K562 (cell line): ENCODE data around the gene NOTCH1. TPM values are rescaled to one million over a fixed set of nuclear protein-coding genes. Genes with fewer than 3 reads are reported as not detected.
A peak's percentile ranks its signal among the peaks of the same experiment; 100 is the strongest.

Experiments used
- BACH1 ChIP-seq: fragments of 200-800 bp; sonication (Bioruptor generic); IDR thresholded peaks from 2 replicates; pipeline ENCODE4 v1.6.1; 2016; ENCODE audit warnings: missing genetic modification characterization, missing compliant biosample characterization
- CAMTA2 ChIP-seq: fragments of 250-450 bp; sonication (Bioruptor Pico); conservative IDR thresholded peaks from 2 replicates; pipeline ENCODE4 v1.5.1; 2022
- CEBPB ChIP-seq: fragments of 450-650 bp; IDR thresholded peaks from 2 replicates; pipeline ENCODE4 v1.6.1; 2016; ENCODE audit warnings: missing genetic modification characterization, missing compliant biosample characterization
- ETV1 ChIP-seq: fragments of 450-650 bp; conservative IDR thresholded peaks from 2 replicates; pipeline ENCODE4 v1.6.1; 2016; ENCODE audit warnings: missing genetic modification characterization, control low read depth, low read depth, missing compliant biosample characterization
- FOS ChIP-seq: IDR thresholded peaks from 3 replicates; pipeline ENCODE4 v1.6.1; 2011; ENCODE audit not compliant: insufficient read length; ENCODE audit errors: extremely low read depth
- HSF4 ChIP-seq: fragments of 250-450 bp; sonication (Bioruptor Pico); IDR thresholded peaks from 2 replicates; pipeline ENCODE4 v2.1.2; 2022; ENCODE audit warnings: mild to moderate bottlenecking, moderate library complexity, borderline replicate concordance
- KDM2B ChIP-seq: fragments of 250-450 bp; sonication (Bioruptor Pico); IDR thresholded peaks from 2 replicates; pipeline ENCODE4 v1.8.0; 2021; ENCODE audit warnings: mild to moderate bottlenecking, moderate library complexity
- MAFK ChIP-seq: IDR thresholded peaks from 2 replicates; pipeline ENCODE4 v1.6.1; 2011; ENCODE audit warnings: low read length, improper control_type of control experiment
- MBD2 ChIP-seq: sonication (generic); IDR thresholded peaks from 2 replicates; pipeline ENCODE4 v1.6.1; 2016; ENCODE audit warnings: low read depth, borderline replicate concordance
- MTA1 ChIP-seq: fragments of 450-650 bp; IDR thresholded peaks from 2 replicates; pipeline ENCODE4 v1.6.1; 2017; ENCODE audit warnings: borderline replicate concordance
- MYNN ChIP-seq, 2 experiments: sonication (generic); formaldehyde crosslinking in 1 of 2; IDR thresholded peaks; 2 replicates each; pipeline versions ENCODE4 v1.5.0 to v1.6.1; 2016 to 2020; ENCODE audit warnings: antibody characterized with exemption in 1 of 2, missing genetic modification reagents in 1 of 2
- NFIC ChIP-seq: fragments of 450-650 bp; IDR thresholded peaks from 2 replicates; pipeline ENCODE4 v1.6.1; 2017; ENCODE audit warnings: mild to moderate bottlenecking, inconsistent platforms
- NR2F6 ChIP-seq: fragments of 450-650 bp; formaldehyde crosslinking; IDR thresholded peaks from 2 replicates; pipeline ENCODE4 v1.4.0; 2020; ENCODE audit warnings: mild to moderate bottlenecking
- RHOXF2B ChIP-seq: fragments of 250-450 bp; sonication (Bioruptor Pico); conservative IDR thresholded peaks from 2 replicates; pipeline ENCODE4 v1.5.1; 2021
- SPI1 ChIP-seq: IDR thresholded peaks from 2 replicates; pipeline ENCODE4 v1.6.1; 2011; ENCODE audit warnings: low read depth, low read length, control low read depth, borderline replicate concordance
- TARDBP ChIP-seq: fragments of 450-650 bp; IDR thresholded peaks from 2 replicates; pipeline ENCODE4 v1.6.1; 2016
- TEAD2 ChIP-seq: fragments of 450-650 bp; IDR thresholded peaks from 2 replicates; pipeline ENCODE4 v1.6.1; 2016; ENCODE audit warnings: missing genetic modification characterization, control low read depth, missing compliant biosample characterization
- ZNF644 ChIP-seq: fragments of 200-800 bp; sonication (Bioruptor generic); IDR thresholded peaks from 2 replicates; pipeline ENCODE4 v1.6.1; 2016; ENCODE audit warnings: low read depth, missing genetic modification characterization, missing compliant biosample characterization
- polyA plus RNA-seq, 8 experiments: library from polyadenylated mRNA; depleted of rRNA in 4 of 8; stranded (reverse) in 5 of 8; unstranded in 3 of 8; fragments of >200 nt; fragmentation: Nextera tagmentation in 2 of 8; fragmentation: Illumina TruSeq in 1 of 8; extraction: Ambion mirVana in 2 of 8; extraction: Trizol in 1 of 8; gene quantifications; 2 replicates each; pipeline versions ENCODE4 v1.2.1 to v1.2.3, GENCODE V29; 2011 to 2014; ENCODE audit warnings: inconsistent platforms in 1 of 8, missing spikeins in 1 of 8
- total RNA-seq, 7 experiments: library from RNA; depleted of rRNA in 6 of 7; stranded (reverse); fragments of >200 nt in 6 of 7; fragmentation: Illumina TruSeq in 2 of 7; extraction: Trizol in 2 of 7; gene quantifications; 2 replicates each; pipeline versions ENCODE4 v1.2.1 to v1.2.3, GENCODE V29; 2011 to 2021; ENCODE audit warnings: low replicate concordance in 1 of 7
- TF ChIP-seq, protein P1 (sequence below), 2 experiments: fragments of 450-650 bp in 1 of 2; sonication (generic) in 1 of 2; formaldehyde crosslinking; conservative IDR thresholded peaks; 2 replicates each; pipeline versions ENCODE4 v1.4.0 to v1.8.1; 2020 to 2022; ENCODE audit warnings: mild to moderate bottlenecking in 1 of 2, missing genetic modification reagents in 1 of 2
- TF ChIP-seq, protein P2 (sequence below): sonication (generic); formaldehyde crosslinking; IDR thresholded peaks from 2 replicates; pipeline ENCODE4 v1.8.0; 2023; ENCODE audit warnings: mild to moderate bottlenecking, missing genetic modification reagents
- TF ChIP-seq, protein P3 (sequence below): sonication (generic); formaldehyde crosslinking; IDR thresholded peaks from 2 replicates; pipeline ENCODE4 v1.9.0; 2022; ENCODE audit warnings: mild to moderate bottlenecking, missing genetic modification reagents
- TF ChIP-seq, protein P4 (sequence below): fragments of 250-450 bp; sonication (Bioruptor Pico); IDR thresholded peaks from 2 replicates; pipeline ENCODE4 v1.5.0; 2020; ENCODE audit warnings: mild to moderate bottlenecking, borderline replicate concordance
- TF ChIP-seq, protein P5 (sequence below), 3 experiments: fragments of 200-800 bp in 1 of 3; sonication (Bioruptor generic) in 1 of 3; sonication (generic) in 1 of 3; formaldehyde crosslinking in 1 of 3; IDR thresholded peaks; 2 replicates each; pipeline versions ENCODE4 v1.6.1 to v1.8.0; 2016 to 2022; ENCODE audit warnings: mild to moderate bottlenecking in 2 of 3, missing compliant biosample characterization in 2 of 3, missing genetic modification characterization in 2 of 3, missing genetic modification reagents in 1 of 3

Gene NOTCH1
- total and polyA plus RNA-seq, 9 of the 15 experiments (the other 6 are each of a cell fraction or from before 2014, with no cell fraction given) = 0.03 to 31.4 (median 2.3) TPM

DNA sequence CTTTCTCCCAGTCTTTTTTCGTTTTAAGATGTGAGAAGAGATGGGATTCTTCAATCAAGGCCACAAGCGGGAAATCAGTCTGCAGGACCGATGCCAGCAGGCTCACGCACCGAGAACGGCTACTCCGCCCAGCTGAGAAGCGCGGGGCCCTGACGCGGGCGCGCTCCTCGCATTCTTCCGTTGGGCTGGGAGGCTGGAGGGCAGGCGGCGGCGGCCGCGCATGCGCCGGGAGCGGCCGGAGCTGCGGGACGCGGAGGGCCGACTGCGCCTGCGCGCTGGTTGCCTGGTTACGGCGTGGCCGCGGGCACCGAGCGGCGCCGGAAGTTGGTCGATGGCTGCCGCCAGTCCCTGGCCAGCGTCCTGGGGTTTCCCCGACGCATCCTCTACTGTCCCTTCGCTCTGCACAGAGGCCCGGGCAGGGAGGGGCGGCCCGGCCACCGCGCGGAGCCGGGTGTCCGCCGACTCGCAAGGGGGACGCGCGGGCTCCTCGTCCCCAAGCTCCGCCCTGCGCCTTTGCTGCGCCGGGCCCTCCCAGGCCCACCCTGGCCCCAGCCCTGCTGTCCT, 62.2 kb downstream of the NOTCH1 start (continued):
- TF ChIP-seq, protein P1, sequence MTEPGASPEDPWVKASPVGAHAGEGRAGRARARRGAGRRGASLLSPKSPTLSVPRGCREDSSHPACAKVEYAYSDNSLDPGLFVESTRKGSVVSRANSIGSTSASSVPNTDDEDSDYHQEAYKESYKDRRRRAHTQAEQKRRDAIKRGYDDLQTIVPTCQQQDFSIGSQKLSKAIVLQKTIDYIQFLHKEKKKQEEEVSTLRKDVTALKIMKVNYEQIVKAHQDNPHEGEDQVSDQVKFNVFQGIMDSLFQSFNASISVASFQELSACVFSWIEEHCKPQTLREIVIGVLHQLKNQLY (CRISPR knock-in tag; conservative IDR thresholded peaks at IDR 0.05) = no peak
- no peak for TF ChIP-seq KDM2B (CRISPR knock-in tag)
- TF ChIP-seq CAMTA2 (CRISPR knock-in tag) = no peak
- no peak for TF ChIP-seq MYNN (IDR thresholded peaks at IDR 0.05)
- TF ChIP-seq MYNN (CRISPR knock-in tag; IDR thresholded peaks at IDR 0.05) = no peak
- TF ChIP-seq HSF4 (CRISPR knock-in tag) = no peak
- TF ChIP-seq ZNF644 = no peak
- TF ChIP-seq ETV1 (tag) = peak; percentile 46; the same call in 1 of the 2 replicates
- peak; percentile 4; the same call in 1 of the 2 replicates for TF ChIP-seq MBD2
- TF ChIP-seq, protein P2, sequence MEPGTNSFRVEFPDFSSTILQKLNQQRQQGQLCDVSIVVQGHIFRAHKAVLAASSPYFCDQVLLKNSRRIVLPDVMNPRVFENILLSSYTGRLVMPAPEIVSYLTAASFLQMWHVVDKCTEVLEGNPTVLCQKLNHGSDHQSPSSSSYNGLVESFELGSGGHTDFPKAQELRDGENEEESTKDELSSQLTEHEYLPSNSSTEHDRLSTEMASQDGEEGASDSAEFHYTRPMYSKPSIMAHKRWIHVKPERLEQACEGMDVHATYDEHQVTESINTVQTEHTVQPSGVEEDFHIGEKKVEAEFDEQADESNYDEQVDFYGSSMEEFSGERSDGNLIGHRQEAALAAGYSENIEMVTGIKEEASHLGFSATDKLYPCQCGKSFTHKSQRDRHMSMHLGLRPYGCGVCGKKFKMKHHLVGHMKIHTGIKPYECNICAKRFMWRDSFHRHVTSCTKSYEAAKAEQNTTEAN (CRISPR knock-in tag) = no peak
- no peak for TF ChIP-seq SPI1
- TF ChIP-seq TEAD2 (tag) = no peak
- TF ChIP-seq NFIC = peak; percentile 58
- no peak for TF ChIP-seq MAFK
- no peak for TF ChIP-seq NR2F6
- no peak for TF ChIP-seq MTA1
- no peak for TF ChIP-seq FOS
- TF ChIP-seq CEBPB (tag) = no peak
- TF ChIP-seq, protein P3, sequence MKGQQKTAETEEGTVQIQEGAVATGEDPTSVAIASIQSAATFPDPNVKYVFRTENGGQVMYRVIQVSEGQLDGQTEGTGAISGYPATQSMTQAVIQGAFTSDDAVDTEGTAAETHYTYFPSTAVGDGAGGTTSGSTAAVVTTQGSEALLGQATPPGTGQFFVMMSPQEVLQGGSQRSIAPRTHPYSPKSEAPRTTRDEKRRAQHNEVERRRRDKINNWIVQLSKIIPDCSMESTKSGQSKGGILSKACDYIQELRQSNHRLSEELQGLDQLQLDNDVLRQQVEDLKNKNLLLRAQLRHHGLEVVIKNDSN = no peak
- TF ChIP-seq RHOXF2B = no peak
- TF ChIP-seq BACH1 (tag) = no peak
- TF ChIP-seq TARDBP = 0 out of 2 replicates have a peak, but pooled peaks have one; percentile 26
- TF ChIP-seq, protein P4, sequence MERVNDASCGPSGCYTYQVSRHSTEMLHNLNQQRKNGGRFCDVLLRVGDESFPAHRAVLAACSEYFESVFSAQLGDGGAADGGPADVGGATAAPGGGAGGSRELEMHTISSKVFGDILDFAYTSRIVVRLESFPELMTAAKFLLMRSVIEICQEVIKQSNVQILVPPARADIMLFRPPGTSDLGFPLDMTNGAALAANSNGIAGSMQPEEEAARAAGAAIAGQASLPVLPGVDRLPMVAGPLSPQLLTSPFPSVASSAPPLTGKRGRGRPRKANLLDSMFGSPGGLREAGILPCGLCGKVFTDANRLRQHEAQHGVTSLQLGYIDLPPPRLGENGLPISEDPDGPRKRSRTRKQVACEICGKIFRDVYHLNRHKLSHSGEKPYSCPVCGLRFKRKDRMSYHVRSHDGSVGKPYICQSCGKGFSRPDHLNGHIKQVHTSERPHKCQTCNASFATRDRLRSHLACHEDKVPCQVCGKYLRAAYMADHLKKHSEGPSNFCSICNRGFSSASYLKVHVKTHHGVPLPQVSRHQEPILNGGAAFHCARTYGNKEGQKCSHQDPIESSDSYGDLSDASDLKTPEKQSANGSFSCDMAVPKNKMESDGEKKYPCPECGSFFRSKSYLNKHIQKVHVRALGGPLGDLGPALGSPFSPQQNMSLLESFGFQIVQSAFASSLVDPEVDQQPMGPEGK = no peak
- TF ChIP-seq, protein P5, sequence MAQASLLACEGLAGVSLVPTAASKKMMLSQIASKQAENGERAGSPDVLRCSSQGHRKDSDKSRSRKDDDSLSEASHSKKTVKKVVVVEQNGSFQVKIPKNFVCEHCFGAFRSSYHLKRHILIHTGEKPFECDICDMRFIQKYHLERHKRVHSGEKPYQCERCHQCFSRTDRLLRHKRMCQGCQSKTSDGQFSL (CRISPR knock-in tag; IDR thresholded peaks at IDR 0.05) = no peak
- TF ChIP-seq, protein P5 (tag; IDR thresholded peaks at IDR 0.05) = no peak
